Gastrocnemius medialis (tissue), 4 donors: ENCODE results near the gene PGP. TPM values are rescaled to one million over a fixed set of nuclear protein-coding genes. Genes with fewer than 3 reads are reported as not detected.

ENCODE experiments used
- ATAC-seq, 2 donors: fragments of 150-250 bp; one replicate each; pipeline ENCODE4 v1.9.1; 2016
- DNase-seq, 2 donors: peaks; one replicate each; pipeline ENCODE4 v3.0.0-alpha.2; 2019
- H3K27ac ChIP-seq, 4 donors: fragments of 200-600 bp; sonication (generic); 1 replicate in 1 of 4; 2 replicates in 3 of 4; pipeline ENCODE4 v1.5.1; 2016 to 2018; ENCODE audit warnings: mild to moderate bottlenecking in 2 of 4, moderate library complexity in 1 of 4
- H3K27me3 ChIP-seq, 3 donors: fragments of 200-600 bp; sonication (generic) in 2 of 3; 1 replicate in 1 of 3; 2 replicates in 2 of 3; pipeline versions ENCODE4 v1.5.1 to v1.6.0; 2016 to 2019; ENCODE audit warnings: mild to moderate bottlenecking in 1 of 3, moderate library complexity in 1 of 3
- H3K36me3 ChIP-seq, 2 donors: fragments of 200-600 bp; sonication (generic) in 1 of 2; one replicate each; pipeline ENCODE4 v1.5.1; 2017 to 2018
- H3K4me1 ChIP-seq, 2 donors: fragments of 200-600 bp; sonication (generic) in 1 of 2; one replicate each; pipeline ENCODE4 v1.5.1; 2016 to 2017; ENCODE audit warnings: mild to moderate bottlenecking in 2 of 2
- H3K4me3 ChIP-seq, 4 donors: fragments of 200-600 bp; sonication (generic) in 3 of 4; 1 replicate in 1 of 4; 2 replicates in 3 of 4; pipeline ENCODE4 v1.5.1; 2016 to 2019; ENCODE audit warnings: mild to moderate bottlenecking in 2 of 4
- H3K9me3 ChIP-seq, 3 donors: fragments of 200-600 bp; sonication (generic) in 2 of 3; 1 replicate in 1 of 3; 2 replicates in 2 of 3; pipeline ENCODE4 v1.5.1; 2016 to 2019
- CTCF ChIP-seq, 5 experiments: fragments of 450-650 bp in 3 of 5; fragments of 200-600 bp in 2 of 5; sonication (generic) in 2 of 5; IDR thresholded peaks in 4 of 5; conservative IDR thresholded peaks in 1 of 5; 1 replicate in 4 of 5; 2 replicates in 1 of 5; pipeline ENCODE4 v1.5.1; 2016 to 2019; ENCODE audit warnings: antibody characterized with exemption in 5 of 5, mild to moderate bottlenecking in 3 of 5, moderate library complexity in 3 of 5
- POLR2A ChIP-seq, 2 donors: fragments of 450-650 bp; IDR thresholded peaks; one replicate each; pipeline ENCODE4 v1.6.1; 2017; ENCODE audit warnings: antibody characterized with exemption in 2 of 2, mild to moderate bottlenecking in 2 of 2, moderate library complexity in 2 of 2
- in situ Hi-C, 4 donors: fragments of 200-750 bp; cut with MboI; loops; one replicate each; pipeline versions ENCODE4 v1.15.0 to v1.8.0; 2017; ENCODE audit warnings: low sequenced_read_pairs in 4 of 4
- intact Hi-C: fragments of 100-400 bp; cut with DNase I; formaldehyde crosslinking; loops from one replicate; pipeline ENCODE4 v1.15.1; 2023; ENCODE audit warnings: low total_unique reads
- total RNA-seq, 4 donors: library from RNA; depleted of rRNA; stranded (reverse); fragments of >200 nt; gene quantifications; one replicate each; pipeline versions ENCODE4 v1.1.0 to v1.2.3, GENCODE V29; 2016

The PGP gene
- total RNA-seq, 4 donors from 2014 or later, result 19.6 to 43.1 (median 25.6) TPM

GRCh38 chr16:2175454-2175853 is 39.2 kb downstream of the PGP start:
- no peak overlapping the region for H3K4me3 ChIP-seq
- no peak for DNase-seq
- ATAC-seq, result no peak
- no peak overlapping the region for H3K27ac ChIP-seq
- TF ChIP-seq CTCF (IDR thresholded peaks at IDR 0.05 in 4 of 5, conservative IDR thresholded peaks at IDR 0.05 in 1 of 5) (no peak), POLR2A (IDR thresholded peaks at IDR 0.05) (no peak)
- in situ Hi-C loops (no loop called here), intact Hi-C loops (no loop called here)
- no peaks in the 10 kb centered on the region for H3K9me3 ChIP-seq
- H3K27me3 ChIP-seq, result no peaks in the 10 kb centered on the region
- H3K4me1 ChIP-seq, result no peaks in the 10 kb centered on the region
- peaks cover 0 to 60% of the 10 kb centered on the region in 2 donors for H3K36me3 ChIP-seq

DNA sequence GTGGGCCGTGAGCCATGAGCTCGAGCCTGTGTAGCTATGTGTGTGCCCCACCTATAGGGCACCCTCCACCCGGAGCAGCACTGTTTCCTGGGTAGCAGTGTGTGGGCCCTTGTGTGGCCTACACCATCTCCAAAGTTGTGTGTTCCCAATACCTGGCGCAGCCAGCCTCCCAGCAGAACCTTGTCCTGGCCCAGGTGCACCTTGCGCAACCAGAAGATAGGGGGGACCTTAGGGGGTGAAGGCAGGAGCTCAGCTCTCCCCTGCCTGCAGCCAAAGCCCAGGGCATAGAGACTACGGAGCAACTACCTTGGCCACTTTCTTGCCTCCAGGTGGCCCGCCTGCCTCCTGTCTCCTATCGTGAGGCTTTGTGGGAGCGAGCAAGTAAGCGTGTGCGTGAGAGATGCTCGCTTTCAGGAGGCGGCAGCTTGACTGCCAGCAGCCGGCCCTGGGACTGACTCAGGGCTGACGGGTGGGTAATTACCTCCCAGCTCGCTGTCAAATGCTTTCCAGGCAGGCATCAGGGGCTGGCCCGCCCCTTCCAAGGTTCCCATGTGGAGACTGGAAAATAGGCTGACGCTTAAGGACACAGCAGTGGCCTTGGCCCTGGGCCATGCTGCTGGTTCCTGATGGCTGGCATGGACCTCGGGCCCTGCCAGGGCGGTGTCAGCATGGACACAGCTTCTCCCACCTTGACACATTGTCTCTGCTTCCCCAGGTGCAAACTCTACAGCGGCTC is 40.1 kb downstream of the PGP start:
- DNase-seq (no peak), ATAC-seq (no peak)
- H3K27me3 ChIP-seq, result no peaks in the 10 kb centered on the region
- no peak overlapping the region for H3K27ac ChIP-seq
- H3K4me3 ChIP-seq, result no peak overlapping the region
- no peaks in the 10 kb centered on the region for H3K9me3 ChIP-seq
- intact Hi-C loops, result no loop called here
- peaks cover 0 to 2% of the 10 kb centered on the region in 2 donors for H3K4me1 ChIP-seq
- H3K36me3 ChIP-seq, result peaks cover 0 to 60% of the 10 kb centered on the region in 2 donors
- in situ Hi-C loops, result no loop called here
- TF ChIP-seq POLR2A (IDR thresholded peaks at IDR 0.05), result no peak
- no peak for TF ChIP-seq CTCF (IDR thresholded peaks at IDR 0.05 in 4 of 5, conservative IDR thresholded peaks at IDR 0.05 in 1 of 5)

GRCh38 chr16:2173916-2174315 is 40.7 kb downstream of the PGP start:
- no peaks in the 10 kb centered on the region for H3K9me3 ChIP-seq
- in situ Hi-C loops (no loop called here), intact Hi-C loops (no loop called here)
- peaks cover 0 to 6% of the 10 kb centered on the region in 2 donors for H3K4me1 ChIP-seq
- no peak for TF ChIP-seq CTCF (IDR thresholded peaks at IDR 0.05 in 4 of 5, conservative IDR thresholded peaks at IDR 0.05 in 1 of 5)
- no peak for TF ChIP-seq POLR2A (IDR thresholded peaks at IDR 0.05)
- ATAC-seq (no peak), DNase-seq (no peak)
- H3K27ac ChIP-seq, result no peak overlapping the region
- H3K36me3 ChIP-seq, result peaks cover 0 to 60% of the 10 kb centered on the region in 2 donors
- no peak overlapping the region for H3K4me3 ChIP-seq
- H3K27me3 ChIP-seq, result no peaks in the 10 kb centered on the region

- in situ Hi-C loops, result no loop called here
- no peaks in the 10 kb centered on the region for H3K9me3 ChIP-seq
- H3K4me3 ChIP-seq, result no peak overlapping the region
- no peaks in the 10 kb centered on the region for H3K27me3 ChIP-seq
- H3K4me1 ChIP-seq, result peaks cover 0 to 6% of the 10 kb centered on the region in 2 donors
- intact Hi-C loops, result no loop called here
- DNase-seq (no peak), ATAC-seq (no peak)
- no peak for TF ChIP-seq POLR2A (IDR thresholded peaks at IDR 0.05)
- TF ChIP-seq CTCF (IDR thresholded peaks at IDR 0.05 in 4 of 5, conservative IDR thresholded peaks at IDR 0.05 in 1 of 5), result no peak
- H3K36me3 ChIP-seq, result peaks cover 0 to 60% of the 10 kb centered on the region in 2 donors
- H3K27ac ChIP-seq, result no peak overlapping the region
Observed at GRCh38 chr16:2173366-2173765, 41.3 kb downstream of the PGP start.
